A549 (cell line): ENCODE data around the gene AURKA. TPM values are rescaled to one million over a fixed set of nuclear protein-coding genes. Genes with fewer than 3 reads are reported as not detected.

Experiments
- ATAC-seq, 2 experiments: fragments of 200-7000 bp in 1 of 2; fragments of >200 bp in 1 of 2; cut with Nextera tagmentation in 1 of 2; cut with Tn5 transposase in 1 of 2; 3 replicates each; pipeline versions ENCODE4 v1.8.0 to v1.9.1; 2018 to 2020; ENCODE audit warnings: mild to moderate bottlenecking in 1 of 2, moderate library complexity in 1 of 2
- CTCF ChIA-PET: fragments of 300-600 bp; sonication (Branson Sonifier 250); formaldehyde crosslinking; extraction: SDS; loops from one replicate; lab custom pipeline; 2021; ENCODE audit warnings: antibody characterized with exemption, inconsistent platforms; lab: Yijun Ruan, JAX
- POLR2A ChIA-PET: fragments of 350-600 bp; formaldehyde crosslinking; extraction: SDS; loops from one replicate; lab custom pipeline; 2021; ENCODE audit warnings: antibody characterized with exemption, inconsistent platforms; lab: Yijun Ruan, JAX
- DNase-seq, 2 experiments: peaks; one replicate each; pipeline versions ENCODE4 v3.0.0 to v3.0.0-alpha.2; 2011 to 2016; ENCODE audit warnings: low read depth in 1 of 2, low spot score in 1 of 2
- FAIRE-seq: peaks from 2 replicates; lab custom pipeline; 2011; peaks lifted over from hg19 to GRCh38; lab: Jason Lieb, UNC
- H3K27ac ChIP-seq, 2 experiments: fragments of >200 bp; sonication (Bioruptor Twin); formaldehyde crosslinking; 3 replicates each; pipeline ENCODE4 v1.5.1; 2016 to 2017
- H3K4me1 ChIP-seq: fragments of >200 bp; sonication (Bioruptor Twin); formaldehyde crosslinking; 3 replicates; pipeline ENCODE4 v1.6.1; 2016
- H3K4me2 ChIP-seq: fragments of >200 bp; sonication (Bioruptor Twin); formaldehyde crosslinking; 3 replicates; pipeline ENCODE4 v1.6.1; 2016
- H3K4me3 ChIP-seq: fragments of >200 bp; sonication (Bioruptor Twin); formaldehyde crosslinking; 3 replicates; pipeline ENCODE4 v1.5.1; 2016
- H3K9me3 ChIP-seq: fragments of >200 bp; sonication (Bioruptor Twin); formaldehyde crosslinking; 3 replicates; pipeline ENCODE4 v1.6.1; 2016
- BHLHE40 ChIP-seq: IDR thresholded peaks from 2 replicates; pipeline ENCODE4 v1.6.1; 2012; ENCODE audit warnings: low read depth, low read length, inconsistent platforms
- CEBPB ChIP-seq, 2 experiments: fragments of >200 bp in 1 of 2; sonication (Bioruptor Twin) in 1 of 2; formaldehyde crosslinking in 1 of 2; IDR thresholded peaks; 2 replicates each; pipeline ENCODE4 v1.6.1; 2012 to 2016
- CHD2 ChIP-seq: fragments of 150-350 bp; IDR thresholded peaks from 2 replicates; pipeline ENCODE4 v1.6.1; 2014; ENCODE audit warnings: low read length; ENCODE audit not compliant: partially characterized antibody
- EHMT2 ChIP-seq: fragments of 200-600 bp; sonication (generic); IDR thresholded peaks from 2 replicates; pipeline ENCODE4 v1.6.1; 2016; ENCODE audit warnings: antibody characterized with exemption, low read depth, mild to moderate bottlenecking, moderate library complexity
- EP300 ChIP-seq, 2 experiments: fragments of >200 bp; sonication (Bioruptor Twin); formaldehyde crosslinking; IDR thresholded peaks; 2 replicates in 1 of 2; 3 replicates in 1 of 2; pipeline ENCODE4 v1.6.1; 2016 to 2017
- ESRRA ChIP-seq: fragments of 150-350 bp; IDR thresholded peaks from 2 replicates; pipeline ENCODE4 v1.6.1; 2014; ENCODE audit warnings: mild to moderate bottlenecking, low read length, borderline replicate concordance
- FOSB ChIP-seq: fragments of 250-450 bp; sonication (Bioruptor Pico); IDR thresholded peaks from 2 replicates; pipeline ENCODE4 v1.5.0; 2020; ENCODE audit warnings: mild to moderate bottlenecking, moderate library complexity
- FOSL2 ChIP-seq, 2 experiments: fragments of 450-650 bp in 1 of 2; fragments of >200 bp in 1 of 2; sonication (Bioruptor Twin) in 1 of 2; formaldehyde crosslinking; IDR thresholded peaks; 2 replicates each; pipeline versions ENCODE4 v1.5.0 to v1.6.1; 2016 to 2020; ENCODE audit warnings: mild to moderate bottlenecking in 1 of 2, moderate library complexity in 1 of 2
- GATA3 ChIP-seq: IDR thresholded peaks from 2 replicates; pipeline ENCODE4 v1.6.1; 2012; ENCODE audit warnings: borderline replicate concordance
- HDAC2 ChIP-seq: fragments of 200-600 bp; sonication (generic); IDR thresholded peaks from 2 replicates; pipeline ENCODE4 v1.6.1; 2016
- HEYL ChIP-seq: fragments of 250-450 bp; sonication (Bioruptor Pico); IDR thresholded peaks from 2 replicates; pipeline ENCODE4 v1.8.0; 2021; ENCODE audit warnings: mild to moderate bottlenecking, moderate library complexity
- HOXB13 ChIP-seq: fragments of 250-450 bp; sonication (Bioruptor Pico); IDR thresholded peaks from 2 replicates; pipeline ENCODE4 v1.5.0; 2020; ENCODE audit warnings: low read depth, mild to moderate bottlenecking, moderate library complexity
- JUN ChIP-seq, 2 experiments: fragments of >200 bp; sonication (Bioruptor Twin); formaldehyde crosslinking; IDR thresholded peaks; 2 replicates in 1 of 2; 3 replicates in 1 of 2; pipeline ENCODE4 v1.6.1; 2016 to 2017
- JUNB ChIP-seq: fragments of >200 bp; sonication (Bioruptor Twin); formaldehyde crosslinking; IDR thresholded peaks from 2 replicates; pipeline ENCODE4 v1.6.1; 2016
- KDM1A ChIP-seq: fragments of 200-600 bp; sonication (generic); IDR thresholded peaks from 2 replicates; pipeline ENCODE4 v1.6.1; 2016; ENCODE audit warnings: low read depth, mild to moderate bottlenecking
- MAZ ChIP-seq: fragments of 150-350 bp; IDR thresholded peaks from 2 replicates; pipeline ENCODE4 v1.6.1; 2014; ENCODE audit warnings: antibody characterized with exemption, low read depth, low read length, borderline replicate concordance
- NFE2L2 ChIP-seq: fragments of 150-350 bp; conservative IDR thresholded peaks from 2 replicates; pipeline ENCODE4 v1.6.1; 2014; ENCODE audit warnings: low read length
- NPAS2 ChIP-seq: fragments of 250-450 bp; sonication (Bioruptor Pico); IDR thresholded peaks from 2 replicates; pipeline ENCODE4 v1.8.0; 2022; ENCODE audit warnings: mild to moderate bottlenecking, moderate library complexity, borderline replicate concordance
- POLR2A ChIP-seq: IDR thresholded peaks from 2 replicates; pipeline ENCODE4 v1.6.1; 2012; ENCODE audit warnings: mild to moderate bottlenecking, low read length
- RARB ChIP-seq: fragments of 250-450 bp; sonication (Bioruptor Pico); IDR thresholded peaks from 2 replicates; pipeline ENCODE4 v1.8.0; 2021; ENCODE audit warnings: mild to moderate bottlenecking, moderate library complexity
- RCOR1 ChIP-seq: fragments of 150-350 bp; IDR thresholded peaks from 2 replicates; pipeline ENCODE4 v1.6.1; 2014; ENCODE audit warnings: antibody characterized with exemption, low read length, low read depth
- RNF2 ChIP-seq: fragments of 200-600 bp; sonication (generic); IDR thresholded peaks from 2 replicates; pipeline ENCODE4 v1.6.1; 2016; ENCODE audit warnings: low read depth, mild to moderate bottlenecking, antibody characterized with exemption, moderate library complexity, borderline replicate concordance
- SMC3 ChIP-seq: fragments of >200 bp; sonication (Bioruptor Twin); formaldehyde crosslinking; IDR thresholded peaks from 3 replicates; pipeline ENCODE4 v1.6.1; 2018; ENCODE audit warnings: inconsistent platforms
- SREBF2 ChIP-seq: fragments of 450-650 bp; IDR thresholded peaks from 2 replicates; pipeline ENCODE4 v1.6.1; 2014; ENCODE audit warnings: mild to moderate bottlenecking, moderate library complexity
- TFCP2L1 ChIP-seq: fragments of 250-450 bp; sonication (Bioruptor Pico); IDR thresholded peaks from 2 replicates; pipeline ENCODE4 v1.5.0; 2021; ENCODE audit warnings: mild to moderate bottlenecking
- TP53 ChIP-seq: fragments of 250-450 bp; sonication (Bioruptor Pico); IDR thresholded peaks from 2 replicates; pipeline ENCODE4 v1.5.0; 2021; ENCODE audit warnings: mild to moderate bottlenecking, moderate library complexity
- ZC3H11A ChIP-seq: fragments of 450-650 bp; IDR thresholded peaks from 2 replicates; pipeline ENCODE4 v1.6.1; 2014; ENCODE audit warnings: antibody characterized with exemption, mild to moderate bottlenecking
- WGBS: methylation state at CpG from one replicate; pipeline ENCODE4 v1.1.6; 2017; ENCODE audit errors: missing lambda C conversion rate; 5-methylcytosine and 5-hydroxymethylcytosine counted together
- polyA minus RNA-seq: library from RNA; depleted of rRNA, polyadenylated mRNA; stranded (reverse); fragments of >200 nt; gene quantifications from 2 replicates; pipeline ENCODE4 v1.2.3, GENCODE V29; 2011; rRNA and poly(A)+ RNA removed
- polyA plus RNA-seq, 4 experiments: library from polyadenylated mRNA; depleted of rRNA in 3 of 4; stranded (reverse); fragments of >200 nt; fragmentation: RNase III in 1 of 4; extraction: RNeasy Plus Mini Kit Qiagen cat#74134 plus additional on column Dnase treatment in 1 of 4; gene quantifications; 2 replicates in 3 of 4; 3 replicates in 1 of 4; pipeline ENCODE4 v1.2.3, GENCODE V29; 2011 to 2017
- TF ChIP-seq, protein P1 (sequence below): fragments of 150-350 bp; IDR thresholded peaks from 2 replicates; pipeline ENCODE4 v1.6.1; 2014; ENCODE audit warnings: low read depth, mild to moderate bottlenecking, low read length
- TF ChIP-seq, protein P2 (sequence below): IDR thresholded peaks from 2 replicates; pipeline ENCODE4 v1.6.1; 2012
- TF ChIP-seq, protein P3 (sequence below): IDR thresholded peaks from 2 replicates; pipeline ENCODE4 v1.6.1; 2012
- TF ChIP-seq, protein P4 (sequence below): fragments of >200 bp; sonication (Bioruptor Twin); formaldehyde crosslinking; IDR thresholded peaks from 3 replicates; pipeline ENCODE4 v1.5.1; 2016
- TF ChIP-seq, protein P5 (sequence below): fragments of 250-450 bp; sonication (Bioruptor Pico); IDR thresholded peaks from 2 replicates; pipeline ENCODE4 v1.5.0; 2020; ENCODE audit warnings: low read depth, mild to moderate bottlenecking, moderate library complexity
- TF ChIP-seq, protein P6 (sequence below): fragments of 450-650 bp; IDR thresholded peaks from 2 replicates; pipeline ENCODE4 v1.6.1; 2014; ENCODE audit warnings: antibody characterized with exemption
- TF ChIP-seq, protein P7 (sequence below): IDR thresholded peaks from 2 replicates; pipeline ENCODE4 v1.6.1; 2012; ENCODE audit warnings: low read depth, borderline replicate concordance

The AURKA gene
- 116 and 123 TPM in 2 replicates for polyA plus RNA-seq (2011; rRNA removed)
- polyA plus RNA-seq (2012; cell fraction: cytosol; rRNA removed) = 86.3 and 92.5 TPM in 2 replicates
- 55.4 and 79.5 TPM in 2 replicates for polyA plus RNA-seq (2012; cell fraction: nucleus; rRNA removed)
- 107 to 125 TPM (median 117 TPM) in 3 replicates for polyA plus RNA-seq (2017; fragmentation: RNase III; extraction: RNeasy Plus Mini Kit Qiagen cat#74134 plus additional on column Dnase treatment)
- polyA minus RNA-seq = 63.4 and 70.5 TPM in 2 replicates

DNA sequence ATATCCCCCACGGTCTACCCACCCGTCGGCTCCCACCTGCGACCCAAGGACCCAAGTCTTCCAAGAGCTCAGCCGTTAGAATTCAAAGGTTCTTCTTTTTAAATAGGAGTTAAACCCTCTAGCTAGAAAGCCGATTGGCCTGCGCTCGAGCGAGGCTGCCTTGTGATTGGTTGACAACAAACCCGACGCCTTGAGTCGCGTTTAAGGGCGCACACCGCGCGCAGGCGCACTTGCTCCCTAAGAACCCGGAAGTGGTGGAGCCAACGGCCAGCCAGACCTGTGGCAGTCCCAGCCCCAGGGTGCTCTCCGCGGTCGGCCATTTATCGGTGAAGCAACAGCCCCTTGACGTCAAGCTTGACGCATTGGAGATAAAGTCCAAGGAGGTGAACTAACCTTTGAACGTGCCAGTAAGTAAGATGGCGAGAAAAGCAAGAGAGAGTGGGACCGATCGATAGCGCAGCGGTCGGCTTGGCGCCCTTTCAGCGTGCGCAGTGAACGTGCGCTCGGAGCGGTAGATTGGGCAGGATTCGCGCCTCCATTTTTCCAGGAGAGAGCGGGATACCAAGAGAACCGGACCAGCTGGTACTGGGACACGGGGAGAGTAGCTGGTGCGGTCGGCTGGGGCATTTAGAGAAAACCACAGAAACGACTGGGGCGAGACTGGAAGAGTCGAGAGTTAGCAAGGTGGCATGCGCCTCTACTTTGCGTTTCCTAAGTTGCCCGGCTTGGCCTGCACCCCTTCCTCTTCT, at the start of gene AURKA, which contains the start of gene CSTF1:
Gene AURKA, minus strand, starts transcription at position 84 of the 749 bp plus-strand sequence. CDS start 4,018 bp downstream, outside the sequence.
Gene CSTF1, plus strand, starts transcription at position 514 of the 749 bp plus-strand sequence. CDS start 2,908 bp downstream, outside the sequence.
- CTCF ChIA-PET = interaction anchor here (1.0 to 2.5 kb wide), 3 partner anchors 8 to 158 kb away, joined by 3 to 6 read pairs (median 6); no protein-coding TSS in a partner anchor
- peak; percentile 98 to 99 for ATAC-seq
- TF ChIP-seq SMC3 (no peak), CHD2 (no peak), RNF2 (no peak), SREBF2 (no peak), JUN (IDR thresholded peaks at IDR 0.05) (peak; percentile 81 to 84; a peak in 4 of 5 replicates), HEYL (CRISPR knock-in tag) (no peak), EHMT2 (no peak), ZC3H11A (no peak), JUNB (no peak), MAZ (no peak), NFE2L2 (no peak), RARB (CRISPR knock-in tag) (0 out of 2 replicates have a peak, but pooled peaks have one; percentile 37), EP300 (IDR thresholded peaks at IDR 0.05) (peak in 1 of 2 experiments; percentile 35; a peak in 1 of 5 replicates), RCOR1 (no peak), POLR2A (peak; percentile 76), ESRRA (peak; percentile 71; the same call in 1 of the 2 replicates), GATA3 (peak; percentile 73; the same call in 1 of the 2 replicates), KDM1A (no peak), CEBPB (IDR thresholded peaks at IDR 0.05) (peak; percentile 82 to 96), NPAS2 (CRISPR knock-in tag) (no peak), TFCP2L1 (CRISPR knock-in tag) (no peak), FOSB (CRISPR knock-in tag) (no peak), HDAC2 (no peak), FOSL2 (IDR thresholded peaks at IDR 0.05) (no peak), FOSL2 (CRISPR knock-in tag; IDR thresholded peaks at IDR 0.05) (peak; percentile 71), TP53 (CRISPR knock-in tag) (no peak), HOXB13 (CRISPR knock-in tag) (0 out of 2 replicates have a peak, but pooled peaks have one; percentile 59), BHLHE40 (peak; percentile 81)
- TF ChIP-seq, protein P1, sequence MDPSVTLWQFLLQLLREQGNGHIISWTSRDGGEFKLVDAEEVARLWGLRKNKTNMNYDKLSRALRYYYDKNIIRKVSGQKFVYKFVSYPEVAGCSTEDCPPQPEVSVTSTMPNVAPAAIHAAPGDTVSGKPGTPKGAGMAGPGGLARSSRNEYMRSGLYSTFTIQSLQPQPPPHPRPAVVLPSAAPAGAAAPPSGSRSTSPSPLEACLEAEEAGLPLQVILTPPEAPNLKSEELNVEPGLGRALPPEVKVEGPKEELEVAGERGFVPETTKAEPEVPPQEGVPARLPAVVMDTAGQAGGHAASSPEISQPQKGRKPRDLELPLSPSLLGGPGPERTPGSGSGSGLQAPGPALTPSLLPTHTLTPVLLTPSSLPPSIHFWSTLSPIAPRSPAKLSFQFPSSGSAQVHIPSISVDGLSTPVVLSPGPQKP = no peak
- TF ChIP-seq, protein P2, sequence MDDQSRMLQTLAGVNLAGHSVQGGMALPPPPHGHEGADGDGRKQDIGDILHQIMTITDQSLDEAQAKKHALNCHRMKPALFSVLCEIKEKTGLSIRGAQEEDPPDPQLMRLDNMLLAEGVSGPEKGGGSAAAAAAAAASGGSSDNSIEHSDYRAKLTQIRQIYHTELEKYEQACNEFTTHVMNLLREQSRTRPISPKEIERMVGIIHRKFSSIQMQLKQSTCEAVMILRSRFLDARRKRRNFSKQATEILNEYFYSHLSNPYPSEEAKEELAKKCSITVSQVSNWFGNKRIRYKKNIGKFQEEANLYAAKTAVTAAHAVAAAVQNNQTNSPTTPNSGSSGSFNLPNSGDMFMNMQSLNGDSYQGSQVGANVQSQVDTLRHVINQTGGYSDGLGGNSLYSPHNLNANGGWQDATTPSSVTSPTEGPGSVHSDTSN = no peak
- TF ChIP-seq, protein P3, sequence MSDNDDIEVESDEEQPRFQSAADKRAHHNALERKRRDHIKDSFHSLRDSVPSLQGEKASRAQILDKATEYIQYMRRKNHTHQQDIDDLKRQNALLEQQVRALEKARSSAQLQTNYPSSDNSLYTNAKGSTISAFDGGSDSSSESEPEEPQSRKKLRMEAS = peak; percentile 97
- TF ChIP-seq, protein P4, sequence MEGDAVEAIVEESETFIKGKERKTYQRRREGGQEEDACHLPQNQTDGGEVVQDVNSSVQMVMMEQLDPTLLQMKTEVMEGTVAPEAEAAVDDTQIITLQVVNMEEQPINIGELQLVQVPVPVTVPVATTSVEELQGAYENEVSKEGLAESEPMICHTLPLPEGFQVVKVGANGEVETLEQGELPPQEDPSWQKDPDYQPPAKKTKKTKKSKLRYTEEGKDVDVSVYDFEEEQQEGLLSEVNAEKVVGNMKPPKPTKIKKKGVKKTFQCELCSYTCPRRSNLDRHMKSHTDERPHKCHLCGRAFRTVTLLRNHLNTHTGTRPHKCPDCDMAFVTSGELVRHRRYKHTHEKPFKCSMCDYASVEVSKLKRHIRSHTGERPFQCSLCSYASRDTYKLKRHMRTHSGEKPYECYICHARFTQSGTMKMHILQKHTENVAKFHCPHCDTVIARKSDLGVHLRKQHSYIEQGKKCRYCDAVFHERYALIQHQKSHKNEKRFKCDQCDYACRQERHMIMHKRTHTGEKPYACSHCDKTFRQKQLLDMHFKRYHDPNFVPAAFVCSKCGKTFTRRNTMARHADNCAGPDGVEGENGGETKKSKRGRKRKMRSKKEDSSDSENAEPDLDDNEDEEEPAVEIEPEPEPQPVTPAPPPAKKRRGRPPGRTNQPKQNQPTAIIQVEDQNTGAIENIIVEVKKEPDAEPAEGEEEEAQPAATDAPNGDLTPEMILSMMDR = no peak
- TF ChIP-seq, protein P5, sequence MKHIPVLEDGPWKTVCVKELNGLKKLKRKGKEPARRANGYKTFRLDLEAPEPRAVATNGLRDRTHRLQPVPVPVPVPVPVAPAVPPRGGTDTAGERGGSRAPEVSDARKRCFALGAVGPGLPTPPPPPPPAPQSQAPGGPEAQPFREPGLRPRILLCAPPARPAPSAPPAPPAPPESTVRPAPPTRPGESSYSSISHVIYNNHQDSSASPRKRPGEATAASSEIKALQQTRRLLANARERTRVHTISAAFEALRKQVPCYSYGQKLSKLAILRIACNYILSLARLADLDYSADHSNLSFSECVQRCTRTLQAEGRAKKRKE (CRISPR knock-in tag) = no peak; the same call in 1 of the 2 replicates
- TF ChIP-seq, protein P6, sequence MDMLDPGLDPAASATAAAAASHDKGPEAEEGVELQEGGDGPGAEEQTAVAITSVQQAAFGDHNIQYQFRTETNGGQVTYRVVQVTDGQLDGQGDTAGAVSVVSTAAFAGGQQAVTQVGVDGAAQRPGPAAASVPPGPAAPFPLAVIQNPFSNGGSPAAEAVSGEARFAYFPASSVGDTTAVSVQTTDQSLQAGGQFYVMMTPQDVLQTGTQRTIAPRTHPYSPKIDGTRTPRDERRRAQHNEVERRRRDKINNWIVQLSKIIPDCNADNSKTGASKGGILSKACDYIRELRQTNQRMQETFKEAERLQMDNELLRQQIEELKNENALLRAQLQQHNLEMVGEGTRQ = no peak
- TF ChIP-seq, protein P7, sequence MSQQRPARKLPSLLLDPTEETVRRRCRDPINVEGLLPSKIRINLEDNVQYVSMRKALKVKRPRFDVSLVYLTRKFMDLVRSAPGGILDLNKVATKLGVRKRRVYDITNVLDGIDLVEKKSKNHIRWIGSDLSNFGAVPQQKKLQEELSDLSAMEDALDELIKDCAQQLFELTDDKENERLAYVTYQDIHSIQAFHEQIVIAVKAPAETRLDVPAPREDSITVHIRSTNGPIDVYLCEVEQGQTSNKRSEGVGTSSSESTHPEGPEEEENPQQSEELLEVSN = peak; percentile 86

More for the DNA sequence above, at the start of gene AURKA, which contains the start of gene CSTF1:
- Histone ChIP-seq H3K4me3 (peak within 1 kb of the TSS; percentile 85), H3K9me3 (no peaks in the 10 kb centered on the region), H3K4me2 (peak within 1 kb of the TSS; percentile 90), H3K27ac (peak within 1 kb of the TSS; percentile 85 to 96), H3K4me1 (peaks cover 24% of the 10 kb centered on the region)
- no peak for FAIRE-seq
- peak; percentile 100 for DNase-seq
- WGBS = under 1% methylated on average over 51 of the region's 53 CpGs
- POLR2A ChIA-PET = interaction anchor here (0.9 to 2.0 kb wide), 7 partner anchors 9 to 191 kb away, joined by 3 to 16 read pairs (median 5); partner anchors contain the start of genes FAM210B and RTF2
